Hematopoietic multipotent progenitor cell treated with erythropoietin and hydrocortisone succinate and interleukin-3 and kit ligand, for 6 days (in vitro differentiated cells): Measurements from ENCODE around the gene STK11IP.
A peak's percentile ranks its signal among the peaks of the same experiment; 100 is the strongest.

ENCODE experiments used
- DNase-seq: peaks from one replicate; pipeline ENCODE4 v3.0.0-alpha.2; 2015

STK11IP gene

GRCh38 chr2:219578811-219579613, 18.6 kb upstream of the STK11IP start:
- DNase-seq: peak; percentile 70

GRCh38 chr2:219581346-219581745, 16.3 kb upstream of the STK11IP start:
- no peak for DNase-seq

GRCh38 chr2:219591091-219591490, 6.6 kb upstream of the STK11IP start:
- no peak for DNase-seq

GRCh38 chr2:219592736-219593135, 4.9 kb upstream of the STK11IP start:
- DNase-seq: no peak

- no peak for DNase-seq
Measured at GRCh38 chr2:219593154-219593553, 4.5 kb upstream of the STK11IP start.

- DNase-seq: peak; percentile 83
Measured at GRCh38 chr2:219595256-219595655, 2.4 kb upstream of the STK11IP start.

- DNase-seq: peak; percentile 50
Measured at GRCh38 chr2:219596954-219597551, 604 bp upstream of the STK11IP start.

- no peak for DNase-seq
Measured at GRCh38 chr2:219598308-219599078, 836 bp downstream of the STK11IP start.

- DNase-seq: peak; percentile 40
Measured at GRCh38 chr2:219603771-219604170, 6.1 kb downstream of the STK11IP start.

- no peak for DNase-seq
Measured at GRCh38 chr2:219605607-219605954, 7.9 kb downstream of the STK11IP start.

GRCh38 chr2:219607931-219608330, 10.3 kb downstream of the STK11IP start:
- no peak for DNase-seq

GRCh38 chr2:219608399-219608964, 10.8 kb downstream of the STK11IP start:
- no peak for DNase-seq

- no peak for DNase-seq
Measured at GRCh38 chr2:219609149-219609750, 11.6 kb downstream of the STK11IP start.

- DNase-seq: no peak
Measured at GRCh38 chr2:219611306-219611705, 13.6 kb downstream of the STK11IP start.

- no peak for DNase-seq
Measured at GRCh38 chr2:219611866-219612576, 14.4 kb downstream of the STK11IP start.

- DNase-seq: no peak
Measured at GRCh38 chr2:219612577-219613286, 15.1 kb downstream of the STK11IP start.

- DNase-seq: no peak
Measured at GRCh38 chr2:219613461-219614070, 15.9 kb downstream of the STK11IP start.

- no peak for DNase-seq
Measured at GRCh38 chr2:219614076-219614860, 16.6 kb downstream of the STK11IP start.

- no peak for DNase-seq
Measured at GRCh38 chr2:219615036-219615435, 17.4 kb downstream of the STK11IP start.

- DNase-seq: no peak
Measured at GRCh38 chr2:219615894-219616293, 18.2 kb downstream of the STK11IP start.
